ENCODE data around the gene BRD1. TPM values are rescaled to one million over a fixed set of nuclear protein-coding genes. Genes with fewer than 3 reads are reported as not detected.

Gene BRD1
- total RNA-seq, 1 donor from 2014 or later = 14.9 TPM

DNA sequence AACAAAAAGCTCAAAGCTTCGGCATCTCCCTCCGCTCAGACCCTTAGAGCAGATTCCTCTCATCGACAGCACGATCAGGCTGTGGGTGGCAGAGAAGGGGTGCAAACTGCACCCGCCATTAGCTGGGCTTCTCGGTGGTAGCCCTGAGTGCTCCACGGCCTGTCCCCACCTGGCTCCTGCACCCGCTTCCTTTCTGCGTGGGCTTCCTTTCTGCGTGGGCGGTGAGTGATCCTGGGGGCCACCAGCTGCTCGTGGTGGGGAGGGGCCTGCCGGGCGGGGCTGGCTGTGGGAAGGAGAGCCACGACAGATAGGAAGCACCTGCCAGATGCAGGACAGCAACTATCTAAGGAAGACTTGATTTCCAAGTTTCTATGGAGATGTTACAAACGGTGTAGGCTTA is 55.0 kb downstream of the BRD1 start:
- intact Hi-C loops (cut with micrococcal nuclease) = no loop called here
- H3K27ac ChIP-seq (replicated peaks) = no peak overlapping the region
- no peak for DNase-seq

GRCh38 chr22:49771266-49772065 is 56.2 kb downstream of the BRD1 start:
- intact Hi-C loops (cut with micrococcal nuclease) = no loop called here
- peaks cover 45% of the 10 kb centered on the region for H3K36me3 ChIP-seq
- no peaks in the 10 kb centered on the region for H3K27me3 ChIP-seq (ENCODE audit: low read depth)
- H3K9me3 ChIP-seq (replicated peaks) = peaks cover 14% of the 10 kb centered on the region
- no peak overlapping the region for H3K27ac ChIP-seq (replicated peaks)
- peak; percentile 14 for DNase-seq
- H3K4me1 ChIP-seq = peaks cover 9% of the 10 kb centered on the region
- no peak overlapping the region for H3K4me3 ChIP-seq
- TF ChIP-seq, protein P1, sequence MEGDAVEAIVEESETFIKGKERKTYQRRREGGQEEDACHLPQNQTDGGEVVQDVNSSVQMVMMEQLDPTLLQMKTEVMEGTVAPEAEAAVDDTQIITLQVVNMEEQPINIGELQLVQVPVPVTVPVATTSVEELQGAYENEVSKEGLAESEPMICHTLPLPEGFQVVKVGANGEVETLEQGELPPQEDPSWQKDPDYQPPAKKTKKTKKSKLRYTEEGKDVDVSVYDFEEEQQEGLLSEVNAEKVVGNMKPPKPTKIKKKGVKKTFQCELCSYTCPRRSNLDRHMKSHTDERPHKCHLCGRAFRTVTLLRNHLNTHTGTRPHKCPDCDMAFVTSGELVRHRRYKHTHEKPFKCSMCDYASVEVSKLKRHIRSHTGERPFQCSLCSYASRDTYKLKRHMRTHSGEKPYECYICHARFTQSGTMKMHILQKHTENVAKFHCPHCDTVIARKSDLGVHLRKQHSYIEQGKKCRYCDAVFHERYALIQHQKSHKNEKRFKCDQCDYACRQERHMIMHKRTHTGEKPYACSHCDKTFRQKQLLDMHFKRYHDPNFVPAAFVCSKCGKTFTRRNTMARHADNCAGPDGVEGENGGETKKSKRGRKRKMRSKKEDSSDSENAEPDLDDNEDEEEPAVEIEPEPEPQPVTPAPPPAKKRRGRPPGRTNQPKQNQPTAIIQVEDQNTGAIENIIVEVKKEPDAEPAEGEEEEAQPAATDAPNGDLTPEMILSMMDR (IDR thresholded peaks at IDR 0.05; ENCODE audit: borderline replicate concordance) = no peak

More for the DNA sequence above, 55.0 kb downstream of the BRD1 start:
- peaks cover 2% of the 10 kb centered on the region for H3K9me3 ChIP-seq (replicated peaks)
- no peaks in the 10 kb centered on the region for H3K27me3 ChIP-seq (ENCODE audit: low read depth)
- peaks cover 57% of the 10 kb centered on the region for H3K36me3 ChIP-seq
- H3K4me3 ChIP-seq = no peak overlapping the region
- TF ChIP-seq, protein P1 (IDR thresholded peaks at IDR 0.05; ENCODE audit: borderline replicate concordance) = no peak
- peaks cover 9% of the 10 kb centered on the region for H3K4me1 ChIP-seq

- intact Hi-C loops (cut with micrococcal nuclease) = no loop called here
- DNase-seq = peak; percentile 7
- Histone ChIP-seq H3K27me3 (ENCODE audit: low read depth) (no peaks in the 10 kb centered on the region), H3K9me3 (replicated peaks) (peaks cover 22% of the 10 kb centered on the region), H3K27ac (replicated peaks) (no peak overlapping the region), H3K4me3 (no peak overlapping the region), H3K4me1 (peaks cover 9% of the 10 kb centered on the region), H3K36me3 (peaks cover 38% of the 10 kb centered on the region)
- TF ChIP-seq, protein P1 (IDR thresholded peaks at IDR 0.05; ENCODE audit: borderline replicate concordance) = no peak
Measured at GRCh38 chr22:49770547-49771265, 57.0 kb downstream of the BRD1 start.

GRCh38 chr22:49769691-49770546 is 57.8 kb downstream of the BRD1 start:
- peak; percentile 9 for DNase-seq
- intact Hi-C loops (cut with micrococcal nuclease) = no loop called here

More at GRCh38 chr22:49769691-49770546, 57.8 kb downstream of the BRD1 start:
- TF ChIP-seq, protein P1 (IDR thresholded peaks at IDR 0.05; ENCODE audit: borderline replicate concordance) = no peak
- H3K27ac ChIP-seq (replicated peaks) = no peak overlapping the region
- peaks cover 9% of the 10 kb centered on the region for H3K4me1 ChIP-seq
- H3K36me3 ChIP-seq = peaks cover 31% of the 10 kb centered on the region
- no peaks in the 10 kb centered on the region for H3K27me3 ChIP-seq (ENCODE audit: low read depth)
- no peak overlapping the region for H3K4me3 ChIP-seq
- H3K9me3 ChIP-seq (replicated peaks) = peaks cover 30% of the 10 kb centered on the region

Data from left ventricle myocardium inferior (tissue), 1 donor.